ENCODE results near the gene KCNQ1. TPM values are rescaled to one million over a fixed set of nuclear protein-coding genes. Genes with fewer than 3 reads are reported as not detected.

The KCNQ1 gene
- total RNA-seq, 1 experiment from 2014 or later = 10.7 TPM

DNA sequence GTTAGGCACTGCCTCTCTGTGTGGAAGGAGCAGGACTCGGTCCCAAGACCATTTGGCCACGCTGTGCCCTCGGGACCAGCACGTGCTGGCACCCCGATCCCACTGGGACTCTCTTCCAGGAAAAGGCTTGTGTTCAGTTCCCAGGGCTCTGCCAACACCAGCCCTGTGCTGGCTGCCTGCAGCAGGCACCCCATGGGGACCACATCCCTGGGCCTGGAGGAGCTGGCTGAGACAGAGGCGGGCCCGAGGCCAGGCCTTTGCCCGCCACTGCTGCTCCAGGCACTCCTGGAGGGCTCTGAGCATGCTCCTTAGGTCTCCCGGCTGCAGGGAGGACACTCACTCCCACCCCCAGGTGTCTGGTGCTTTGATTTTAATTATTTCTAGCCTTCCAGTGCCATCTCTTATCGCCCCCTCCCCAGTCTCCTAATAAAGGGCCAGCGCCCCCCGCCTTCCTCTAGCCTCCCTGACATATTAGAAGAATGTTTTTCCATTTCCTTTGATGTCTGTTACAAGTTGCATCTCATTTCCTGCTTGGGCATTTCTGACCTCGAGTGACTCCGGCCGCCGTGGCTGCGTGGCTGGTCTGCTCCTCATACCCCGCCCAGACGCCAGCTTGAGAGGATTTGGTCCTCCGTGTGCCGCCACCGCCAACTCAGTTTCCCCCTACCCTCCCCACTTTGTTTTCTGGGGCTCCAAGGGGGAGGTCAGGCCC, 426.3 kb downstream of the KCNQ1 start:
- CTCF ChIA-PET = no interaction called here
- DNase-seq (ENCODE audit: low read depth, low spot score) (no peak), ATAC-seq (peak; percentile 20; the same call in 1 of the 2 replicates)
- Histone ChIP-seq H3K79me2 (ENCODE audit: insufficient read depth, low read length) (no peaks in the 10 kb centered on the region), H3K9me2 (ENCODE audit: insufficient read depth) (no peaks in the 10 kb centered on the region), H3K27ac (ENCODE audit: low read depth, low read length) (no peak overlapping the region), H3K9ac (ENCODE audit: low read length) (no peak overlapping the region), H3K4me3 (replicated peaks in 1 of 2; ENCODE audit: low read depth in 1 of 2, low read length in 2 of 2) (no peak overlapping the region), H3K9me3 (ENCODE audit: control insufficient read depth in 1 of 2, insufficient read depth in 1 of 2, low read depth in 1 of 2, low read length in 2 of 2) (no peaks in the 10 kb centered on the region), H3K36me3 (ENCODE audit: control insufficient read depth in 1 of 2, insufficient read depth in 2 of 2, low read length in 2 of 2) (no peaks in the 10 kb centered on the region), H3K4me1 (ENCODE audit: control insufficient read depth in 1 of 2, insufficient read depth in 2 of 2, low read length in 2 of 2) (0 out of 4 replicates have a peak, but pooled peaks cover 0 to 2% of the 10 kb centered on the region in 2 experiments), H3K4me2 (ENCODE audit: low read length) (no peak overlapping the region), H3K27me3 (ENCODE audit: insufficient read depth, low read length) (no peaks in the 10 kb centered on the region), H2AFZ (ENCODE audit: low read depth, low read length, poor library complexity, severe bottlenecking) (no peak overlapping the region), H4K20me1 (ENCODE audit: insufficient read depth) (no peaks in the 10 kb centered on the region)
- intact Hi-C loops (cut with micrococcal nuclease) = no loop called here
- no TSS peak for BruUV-seq (replicated peaks)
- RAD21 ChIA-PET (ENCODE audit: low non-redundant PET in 1 of 2, low total read pairs in 2 of 2, uncharacterized antibody in 2 of 2, unreplicated experiment in 2 of 2) = no interaction called here
- TF ChIP-seq SP1 (IDR thresholded peaks at IDR 0.05; ENCODE audit: low read depth) (no peak), ELF1 (IDR thresholded peaks at IDR 0.05; ENCODE audit: borderline replicate concordance, low read depth) (no peak), EZH2phosphoT487 (IDR thresholded peaks at IDR 0.05; ENCODE audit: borderline replicate concordance) (no peak), CBX3 (IDR thresholded peaks at IDR 0.05; ENCODE audit: low read depth) (no peak), POLR2AphosphoS5 (IDR thresholded peaks at IDR 0.05; ENCODE audit: low read depth, low read length) (no peak)
- TF ChIP-seq, protein P1, sequence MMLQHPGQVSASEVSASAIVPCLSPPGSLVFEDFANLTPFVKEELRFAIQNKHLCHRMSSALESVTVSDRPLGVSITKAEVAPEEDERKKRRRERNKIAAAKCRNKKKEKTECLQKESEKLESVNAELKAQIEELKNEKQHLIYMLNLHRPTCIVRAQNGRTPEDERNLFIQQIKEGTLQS (IDR thresholded peaks at IDR 0.05) = no peak
- POLR2A ChIA-PET = no interaction called here

DNA sequence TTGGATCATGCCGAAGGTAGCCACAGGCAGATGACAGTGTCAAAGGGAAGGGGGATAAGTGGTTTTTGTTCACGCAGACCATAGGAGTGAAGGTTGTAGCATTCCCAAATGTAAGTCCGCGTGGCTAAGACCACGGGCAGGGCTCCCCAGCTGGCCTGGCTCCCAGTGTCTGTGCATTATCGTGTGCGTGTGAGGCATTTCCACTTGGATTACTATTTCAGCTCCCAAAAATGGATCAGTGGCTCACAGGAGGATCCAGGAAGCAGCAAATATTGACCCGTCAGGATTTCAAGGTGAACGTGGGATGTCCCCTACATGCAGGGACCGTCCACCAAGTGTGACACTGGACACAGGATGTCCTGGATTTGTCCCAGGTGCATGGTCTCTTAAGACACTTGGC, 430.2 kb downstream of the KCNQ1 start:
- ChIA-PET CTCF (no interaction called here), POLR2A (interaction anchor here (0.6 kb wide), 1 partner anchor 10 kb away, joined by 3 read pairs; the partner anchor contains the start of gene CDKN1C), RAD21 (ENCODE audit: low non-redundant PET in 1 of 2, low total read pairs in 2 of 2, uncharacterized antibody in 2 of 2, unreplicated experiment in 2 of 2) (no interaction called here)
- Histone ChIP-seq H3K4me2 (ENCODE audit: low read length) (no peak overlapping the region), H4K20me1 (ENCODE audit: insufficient read depth) (no peaks in the 10 kb centered on the region), H2AFZ (ENCODE audit: low read depth, low read length, poor library complexity, severe bottlenecking) (no peak overlapping the region), H3K27ac (ENCODE audit: low read depth, low read length) (no peak overlapping the region), H3K36me3 (ENCODE audit: control insufficient read depth in 1 of 2, insufficient read depth in 2 of 2, low read length in 2 of 2) (no peaks in the 10 kb centered on the region), H3K4me3 (replicated peaks in 1 of 2; ENCODE audit: low read depth in 1 of 2, low read length in 2 of 2) (no peak overlapping the region), H3K4me1 (ENCODE audit: control insufficient read depth in 1 of 2, insufficient read depth in 2 of 2, low read length in 2 of 2) (peaks cover 2 to 9% of the 10 kb centered on the region in 2 experiments; a peak in 1 of 4 replicates), H3K27me3 (ENCODE audit: insufficient read depth, low read length) (no peaks in the 10 kb centered on the region), H3K9ac (ENCODE audit: low read length) (no peak overlapping the region), H3K9me2 (ENCODE audit: insufficient read depth) (no peaks in the 10 kb centered on the region), H3K79me2 (ENCODE audit: insufficient read depth, low read length) (no peaks in the 10 kb centered on the region), H3K9me3 (ENCODE audit: control insufficient read depth in 1 of 2, insufficient read depth in 1 of 2, low read depth in 1 of 2, low read length in 2 of 2) (peaks cover 0 to 8% of the 10 kb centered on the region in 2 experiments; a peak in 1 of 4 replicates)
- intact Hi-C loops (cut with micrococcal nuclease) = no loop called here
- no peak for DNase-seq (ENCODE audit: low read depth, low spot score)
- no peak for TF ChIP-seq TCF7L2 (IDR thresholded peaks at IDR 0.05; ENCODE audit: borderline replicate concordance, extremely low read depth, insufficient read depth, insufficient read length)
- TF ChIP-seq CEBPB (IDR thresholded peaks at IDR 0.05; ENCODE audit: low read depth) = no peak
- TF ChIP-seq, protein P2, sequence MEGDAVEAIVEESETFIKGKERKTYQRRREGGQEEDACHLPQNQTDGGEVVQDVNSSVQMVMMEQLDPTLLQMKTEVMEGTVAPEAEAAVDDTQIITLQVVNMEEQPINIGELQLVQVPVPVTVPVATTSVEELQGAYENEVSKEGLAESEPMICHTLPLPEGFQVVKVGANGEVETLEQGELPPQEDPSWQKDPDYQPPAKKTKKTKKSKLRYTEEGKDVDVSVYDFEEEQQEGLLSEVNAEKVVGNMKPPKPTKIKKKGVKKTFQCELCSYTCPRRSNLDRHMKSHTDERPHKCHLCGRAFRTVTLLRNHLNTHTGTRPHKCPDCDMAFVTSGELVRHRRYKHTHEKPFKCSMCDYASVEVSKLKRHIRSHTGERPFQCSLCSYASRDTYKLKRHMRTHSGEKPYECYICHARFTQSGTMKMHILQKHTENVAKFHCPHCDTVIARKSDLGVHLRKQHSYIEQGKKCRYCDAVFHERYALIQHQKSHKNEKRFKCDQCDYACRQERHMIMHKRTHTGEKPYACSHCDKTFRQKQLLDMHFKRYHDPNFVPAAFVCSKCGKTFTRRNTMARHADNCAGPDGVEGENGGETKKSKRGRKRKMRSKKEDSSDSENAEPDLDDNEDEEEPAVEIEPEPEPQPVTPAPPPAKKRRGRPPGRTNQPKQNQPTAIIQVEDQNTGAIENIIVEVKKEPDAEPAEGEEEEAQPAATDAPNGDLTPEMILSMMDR (IDR thresholded peaks at IDR 0.05 in 2 of 3, conservative IDR thresholded peaks at IDR 0.05 in 1 of 3; ENCODE audit: borderline replicate concordance in 1 of 3, insufficient read depth in 1 of 3, low read depth in 2 of 3, low read length in 2 of 3) = no peak
- no peak for TF ChIP-seq ZFX (IDR thresholded peaks at IDR 0.05)
- TF ChIP-seq, protein P1 (IDR thresholded peaks at IDR 0.05) = no peak
- no peak for TF ChIP-seq RAD21 (IDR thresholded peaks at IDR 0.05; ENCODE audit: low read depth)
- no peak for TF ChIP-seq ELF1 (IDR thresholded peaks at IDR 0.05; ENCODE audit: borderline replicate concordance, low read depth)
- TF ChIP-seq SP1 (IDR thresholded peaks at IDR 0.05; ENCODE audit: low read depth) = no peak
- no peak for TF ChIP-seq YY1 (IDR thresholded peaks at IDR 0.05; ENCODE audit: extremely low read depth, insufficient replicate concordance, low read depth, low read length)
- TF ChIP-seq SIN3A (IDR thresholded peaks at IDR 0.05; ENCODE audit: low read depth) = no peak
- TF ChIP-seq FOSL1 (IDR thresholded peaks at IDR 0.05; ENCODE audit: low read depth) = no peak
- BruUV-seq (replicated peaks) = no TSS peak
- no peak for ATAC-seq
